IPS-11a (cell line): ENCODE data around the gene CRAT.
"Not testable (repeated sequence)": the region's sequence is repeated elsewhere in the genome, so short reads cannot be mapped to it uniquely, and the experiment has no call there.

Experiments used
- H3K4me3 ChIP-seq: one replicate; pipeline ENCODE4 v1.5.1; 2013; ENCODE audit warnings: low read depth, low read length, control low read depth

CRAT gene

DNA sequence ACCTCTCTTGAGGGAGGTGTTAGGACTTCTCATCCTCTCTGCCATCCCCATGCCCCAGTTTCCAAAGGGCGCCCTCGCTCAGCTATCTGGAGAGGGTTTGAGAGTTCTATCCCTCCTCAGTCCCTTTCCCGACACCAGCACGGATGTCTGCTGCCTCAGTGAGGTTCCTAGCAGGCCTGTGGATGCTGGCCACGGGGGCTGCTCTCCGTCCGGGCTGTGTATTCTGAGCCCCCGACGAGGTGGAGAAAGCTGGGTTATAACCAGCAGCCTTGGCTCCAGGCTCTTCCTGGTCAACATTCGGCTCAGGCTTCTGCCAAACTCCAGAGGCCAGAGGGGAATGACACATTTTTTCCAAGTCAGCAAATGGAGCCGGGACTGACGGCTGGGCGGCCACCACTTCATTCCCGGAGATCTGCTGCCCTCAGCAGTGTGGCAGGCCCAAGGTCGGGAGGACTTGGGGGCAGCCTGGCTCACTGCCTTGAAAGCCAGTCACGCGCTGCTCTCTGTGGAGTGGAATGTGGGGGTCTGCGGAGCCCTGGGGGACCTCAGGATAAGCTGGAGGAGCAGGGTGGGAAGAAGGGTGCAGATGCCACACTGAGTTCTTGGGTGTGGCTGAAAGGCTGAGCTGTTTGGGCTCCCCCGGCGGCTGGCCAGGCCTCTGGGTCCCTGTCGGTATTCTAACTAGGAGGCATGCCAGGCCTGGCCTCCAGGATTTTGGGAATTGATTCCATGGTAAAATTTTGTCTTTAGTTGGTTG lies 28.1 kb upstream of the CRAT start:
- H3K4me3 ChIP-seq, result no peak overlapping the region

- no peak overlapping the region for H3K4me3 ChIP-seq
Observed at GRCh38 chr9:129138144-129138462, 27.5 kb upstream of the CRAT start.

DNA sequence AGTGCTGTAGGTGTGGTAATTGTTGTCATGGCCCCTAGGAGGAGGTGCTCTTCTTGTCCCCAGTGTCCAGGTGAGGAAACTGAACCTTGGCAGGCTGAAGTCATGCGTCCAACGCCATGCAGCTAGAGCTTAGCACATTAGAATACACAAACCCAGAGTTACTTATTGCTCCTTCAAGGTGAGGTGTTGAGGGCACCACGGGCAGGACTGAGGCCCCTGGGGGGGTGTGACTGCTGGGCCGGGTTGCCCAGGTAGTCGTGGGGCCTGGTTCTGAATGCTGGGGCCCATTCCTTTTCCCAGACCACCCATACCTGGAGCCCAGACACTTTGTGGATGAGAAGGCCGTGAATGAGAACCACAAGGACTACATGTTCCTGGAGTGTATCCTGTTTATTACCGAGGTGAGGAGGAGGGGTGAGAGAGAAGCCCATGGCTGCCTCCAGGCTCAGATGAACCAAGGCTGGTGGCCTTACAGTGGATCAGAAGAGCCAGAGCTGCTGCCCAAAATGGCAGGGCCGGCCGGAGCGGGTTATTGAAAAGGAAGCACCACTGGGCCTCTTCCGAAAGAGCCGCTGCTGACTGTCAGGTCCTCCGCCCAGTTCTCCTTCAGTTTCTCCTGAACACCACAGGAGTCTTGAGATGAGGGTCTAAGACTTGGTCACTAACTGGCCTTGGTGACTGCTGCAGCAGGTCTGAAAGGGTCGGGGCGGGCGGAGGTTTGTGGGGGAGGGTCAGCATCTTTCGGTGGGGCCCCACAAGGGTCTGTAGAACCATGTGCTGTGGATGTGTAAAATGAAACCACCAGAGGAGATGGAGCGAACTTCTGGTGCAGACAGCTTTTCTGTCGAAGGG lies 26.9 kb upstream of the CRAT start:
- H3K4me3 ChIP-seq, result no peak overlapping the region

- no peak overlapping the region for H3K4me3 ChIP-seq
Observed at GRCh38 chr9:129136446-129137035, 25.9 kb upstream of the CRAT start.

DNA sequence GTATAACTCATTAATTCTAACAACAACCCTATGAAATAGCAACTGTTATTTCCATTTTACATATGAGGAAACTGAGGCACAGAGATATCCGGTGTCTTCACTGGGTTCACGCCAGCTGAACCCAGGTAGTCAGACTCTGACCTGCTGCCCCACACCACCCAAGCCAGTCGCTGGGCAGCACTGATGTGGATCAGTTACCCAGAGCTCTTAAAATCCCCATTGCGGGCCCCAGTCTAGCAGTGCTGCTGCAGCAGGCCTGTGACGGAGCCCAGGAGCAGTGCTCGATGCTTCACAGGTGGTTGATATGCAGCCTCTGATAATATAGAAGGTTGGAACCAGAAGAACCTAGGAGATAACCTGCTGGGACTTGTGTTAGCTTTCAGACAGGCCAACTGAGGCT lies 24.9 kb upstream of the CRAT start:
- H3K4me3 ChIP-seq, result no peak overlapping the region

- H3K4me3 ChIP-seq, result no peak overlapping the region
Observed at GRCh38 chr9:129133082-129133481, 22.5 kb upstream of the CRAT start.

- H3K4me3 ChIP-seq, result no peak overlapping the region
Observed at GRCh38 chr9:129131300-129132145, 20.9 kb upstream of the CRAT start.

DNA sequence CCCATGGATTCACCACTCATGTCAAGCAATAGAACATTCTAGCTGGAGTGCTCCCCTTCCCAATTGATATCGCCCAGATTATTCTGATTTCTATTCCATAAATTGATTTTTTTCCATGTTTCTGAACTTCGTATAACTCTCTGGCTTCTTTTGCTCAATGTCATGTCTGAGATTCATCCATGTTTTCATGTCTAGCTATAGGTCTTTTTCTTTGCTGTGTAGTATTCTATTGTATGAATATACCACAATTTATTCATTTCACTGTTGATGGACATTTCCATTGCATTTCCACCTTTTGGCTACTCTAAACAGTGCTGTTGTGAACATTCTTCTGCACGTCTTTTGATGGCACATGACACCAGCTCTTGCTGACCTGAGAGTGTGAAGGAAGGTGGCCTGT lies 20.2 kb upstream of the CRAT start:
- H3K4me3 ChIP-seq, result no peak overlapping the region

- not testable (repeated sequence) for H3K4me3 ChIP-seq
Observed at GRCh38 chr9:129130271-129130670, 19.7 kb upstream of the CRAT start.

DNA sequence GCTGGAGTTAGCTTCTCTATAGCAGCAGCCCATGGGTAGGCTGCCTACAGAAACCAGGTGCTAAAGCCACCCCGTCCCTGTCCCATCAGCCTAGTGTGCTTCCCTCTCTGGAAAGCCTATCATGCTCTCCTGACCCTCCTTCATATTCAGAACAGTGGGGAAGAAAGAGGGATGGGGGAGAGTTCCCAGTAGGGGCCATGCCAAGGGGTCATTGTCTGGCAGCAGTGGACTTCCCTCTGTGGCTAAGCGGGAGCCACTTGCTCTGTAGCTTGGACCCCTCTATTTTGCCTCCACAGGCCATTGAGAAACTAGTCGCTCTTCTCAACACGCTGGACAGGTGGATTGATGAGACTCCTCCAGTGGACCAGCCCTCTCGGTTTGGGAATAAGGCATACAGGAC lies 18.1 kb upstream of the CRAT start:
- H3K4me3 ChIP-seq, result no peak overlapping the region

DNA sequence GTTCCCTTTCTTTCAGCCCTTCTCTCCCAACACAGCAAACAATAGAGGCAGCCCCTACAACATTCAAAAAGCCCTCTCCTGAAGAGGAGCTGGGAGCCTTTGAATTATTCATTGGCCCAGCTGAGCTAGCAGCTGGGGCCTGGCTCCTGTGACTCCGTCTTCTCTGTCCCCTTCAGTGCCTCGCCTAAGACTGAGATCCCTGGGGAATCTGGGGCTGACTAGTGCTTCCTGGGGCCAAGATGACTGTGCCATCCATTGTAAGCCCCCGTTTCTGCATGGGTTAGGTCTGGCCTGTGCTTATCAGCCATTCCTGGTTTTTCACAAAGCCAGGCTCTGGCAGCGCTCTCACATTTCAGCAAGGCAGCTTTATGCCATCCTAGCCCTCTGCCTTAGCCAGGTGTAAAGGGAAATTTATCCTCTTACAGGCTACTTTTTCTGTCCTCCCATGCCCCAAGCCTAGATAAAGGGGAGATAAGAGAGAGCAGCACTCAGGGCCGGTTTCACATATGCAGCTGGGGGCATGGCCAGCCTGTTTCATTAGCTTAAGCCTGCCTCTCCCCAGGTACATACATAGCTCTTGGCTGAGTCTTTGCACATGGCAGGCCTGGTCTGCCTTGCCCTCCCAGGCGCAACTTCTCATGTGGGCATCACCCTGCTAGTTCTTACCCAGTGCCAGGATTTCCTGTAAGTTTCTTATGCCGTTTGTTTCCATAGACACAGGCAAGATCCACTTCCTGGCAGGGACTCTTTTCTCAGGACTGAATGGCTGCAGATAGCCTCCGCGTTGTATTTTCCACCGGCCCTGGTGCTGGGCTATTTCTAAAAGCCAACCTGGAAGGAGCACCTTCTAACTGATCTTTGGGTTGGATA lies 16.4 kb upstream of the CRAT start:
- H3K4me3 ChIP-seq, result no peak overlapping the region

DNA sequence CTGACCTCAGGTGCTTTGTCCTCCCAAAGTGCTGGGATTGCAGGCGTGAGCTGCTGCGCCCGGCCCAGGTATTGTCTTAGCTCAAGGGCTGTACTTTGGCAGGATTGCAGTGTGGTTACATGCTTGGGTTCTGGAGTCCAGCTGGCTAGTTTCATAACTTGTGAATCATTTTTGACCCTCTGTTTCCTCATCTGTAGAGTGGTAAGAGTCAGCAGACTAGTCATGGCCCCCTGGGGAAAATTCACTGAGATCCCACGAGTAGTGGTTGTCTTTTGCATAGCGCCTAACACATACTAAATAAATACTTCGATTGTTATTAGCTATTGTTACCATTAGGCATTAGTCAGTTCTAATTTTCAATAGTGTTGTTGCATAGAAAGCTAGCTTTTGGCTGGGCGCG lies 14.9 kb upstream of the CRAT start:
- no peak overlapping the region for H3K4me3 ChIP-seq

- no peak overlapping the region for H3K4me3 ChIP-seq
Observed at GRCh38 chr9:129124506-129125069, 14.0 kb upstream of the CRAT start.

DNA sequence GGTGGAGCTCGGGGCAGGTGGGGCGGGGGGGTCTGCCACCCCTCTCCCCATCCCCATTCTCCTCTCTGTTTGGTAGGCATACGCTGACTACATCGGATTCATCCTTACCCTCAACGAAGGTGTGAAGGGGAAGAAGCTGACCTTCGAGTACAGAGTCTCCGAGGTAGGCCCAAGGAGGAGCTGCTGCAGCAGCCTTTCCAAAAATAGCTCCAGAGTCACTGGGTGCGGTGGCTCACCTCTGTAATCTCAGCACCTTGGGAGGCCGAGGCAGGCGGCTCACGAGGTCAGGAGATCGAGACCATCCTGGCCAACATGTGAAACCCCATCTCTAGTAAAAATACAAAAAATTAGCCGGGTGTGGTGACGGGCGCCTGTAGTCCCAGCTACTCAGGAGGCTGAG lies 12.4 kb upstream of the CRAT start:
- H3K4me3 ChIP-seq, result not testable (repeated sequence)

DNA sequence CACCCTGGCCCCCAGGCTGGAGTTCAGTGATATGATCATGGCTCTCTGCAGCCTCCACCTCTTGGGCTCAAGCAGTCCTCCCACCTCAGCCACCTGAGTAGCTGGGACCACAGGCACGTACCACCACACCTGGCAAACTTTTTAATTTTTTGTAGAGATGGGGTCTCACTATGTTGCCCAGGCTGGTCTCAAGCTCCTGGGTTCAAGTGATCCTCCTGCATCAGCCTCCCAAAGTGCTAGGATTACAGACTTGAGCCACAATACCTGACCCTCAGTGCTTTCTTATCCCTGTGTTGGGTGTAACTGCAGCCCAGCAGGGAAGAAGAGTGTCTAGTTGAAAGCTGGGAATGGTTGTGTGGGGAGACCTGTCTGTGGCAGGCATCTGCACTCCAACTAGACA lies 11.5 kb upstream of the CRAT start:
- no peak overlapping the region for H3K4me3 ChIP-seq

GRCh38 chr9:129121483-129121882 lies 10.9 kb upstream of the CRAT start:
- H3K4me3 ChIP-seq, result no peak overlapping the region

DNA sequence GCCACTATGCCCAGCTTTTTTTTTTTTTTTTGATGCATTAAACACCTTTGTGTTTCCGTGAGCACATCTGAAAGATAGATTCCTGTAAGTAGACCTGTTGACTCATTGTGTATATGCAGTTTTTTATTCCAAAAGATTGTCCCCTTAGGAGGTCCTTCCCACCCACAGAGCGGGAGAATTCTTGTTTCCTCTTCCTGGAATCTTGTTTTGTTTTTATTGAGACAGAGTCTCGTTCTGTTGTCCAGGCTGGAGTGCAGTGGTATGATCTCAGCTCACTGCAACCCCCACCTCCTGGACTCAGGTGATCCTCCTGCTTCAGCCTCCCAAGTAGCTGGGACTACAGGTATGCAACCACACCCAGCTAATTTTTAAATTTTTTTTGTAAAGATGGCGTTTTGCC lies 8.2 kb upstream of the CRAT start:
- no peak overlapping the region for H3K4me3 ChIP-seq

- no peak overlapping the region for H3K4me3 ChIP-seq
Observed at GRCh38 chr9:129113645-129114304, 3.2 kb upstream of the CRAT start.

- peak overlapping the region; percentile 83 for H3K4me3 ChIP-seq
Observed at GRCh38 chr9:129112526-129112925, 1.9 kb upstream of the CRAT start.
